AG10803 (cell line): ENCODE data around the gene PRDX3.
A peak's percentile ranks its signal among the peaks of the same experiment; 100 is the strongest.
"Not testable (repeated sequence)": the region's sequence is repeated elsewhere in the genome, so short reads cannot be mapped to it uniquely, and the experiment has no call there.

ENCODE experiments used
- DNase-seq: peaks from one replicate; pipeline ENCODE4 v3.0.0; 2010; ENCODE audit warnings: low read depth
- H3K4me3 ChIP-seq: 2 replicates; pipeline ENCODE4 v1.5.1; 2011; ENCODE audit warnings: mild to moderate bottlenecking, low read length, control low read depth
- TF ChIP-seq, protein P1 (sequence below): conservative IDR thresholded peaks from 2 replicates; pipeline ENCODE4 v1.5.1; 2011; ENCODE audit warnings: mild to moderate bottlenecking, low read length, control low read depth, inconsistent platforms

The PRDX3 gene

DNA sequence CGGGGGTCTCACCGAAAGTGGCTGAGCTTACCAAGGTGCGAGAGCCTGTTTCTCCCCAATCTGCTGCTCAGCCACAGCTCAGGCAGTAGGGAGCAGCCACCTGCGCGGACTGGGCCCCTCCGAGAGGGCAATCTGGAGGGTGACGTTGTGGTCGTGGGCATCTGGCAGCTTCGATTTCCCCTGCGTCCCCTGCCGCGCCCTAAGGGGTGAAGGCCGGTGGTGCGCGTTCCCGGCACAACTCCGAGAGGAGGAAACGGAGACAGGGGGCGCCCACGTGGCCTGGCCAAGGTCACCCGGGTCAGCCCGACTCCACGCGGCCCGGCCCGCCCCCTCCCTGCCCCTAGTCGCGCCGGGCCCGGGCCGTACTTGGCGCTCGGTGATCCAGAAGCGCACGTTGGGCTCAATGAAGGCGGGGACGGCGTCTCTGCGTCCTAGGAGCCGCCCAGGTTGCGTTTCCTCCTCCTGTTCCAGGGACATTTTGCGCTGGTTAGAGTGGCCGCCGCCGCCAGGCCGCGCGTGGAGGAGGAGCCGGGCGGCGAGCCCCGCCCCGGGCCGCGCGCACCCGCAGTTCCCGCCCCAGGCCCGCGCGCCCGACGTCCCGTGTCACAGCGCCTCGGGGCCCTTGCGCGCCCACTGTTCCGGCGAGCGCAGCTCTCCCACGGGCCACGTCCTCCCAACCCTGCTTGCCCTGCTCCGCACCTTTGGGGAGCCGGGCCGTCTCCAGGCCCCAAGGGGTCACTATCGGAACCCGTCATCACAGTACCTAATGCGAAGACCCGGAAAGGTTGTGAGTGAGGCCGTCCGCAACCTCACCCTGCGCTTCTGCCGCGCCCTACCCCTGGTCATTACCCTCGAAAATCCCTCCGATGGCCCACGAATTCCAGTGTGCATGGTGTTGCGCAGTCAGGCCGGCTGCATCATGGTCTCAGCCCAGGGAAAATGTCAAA is 13.2 kb downstream of the PRDX3 start, which contains the start of gene SFXN4:
Gene SFXN4, minus strand, starts transcription at position 544 of the 947 bp plus-strand sequence. Its CDS starts 67 bp downstream, at position 477.
- TF ChIP-seq, protein P1, sequence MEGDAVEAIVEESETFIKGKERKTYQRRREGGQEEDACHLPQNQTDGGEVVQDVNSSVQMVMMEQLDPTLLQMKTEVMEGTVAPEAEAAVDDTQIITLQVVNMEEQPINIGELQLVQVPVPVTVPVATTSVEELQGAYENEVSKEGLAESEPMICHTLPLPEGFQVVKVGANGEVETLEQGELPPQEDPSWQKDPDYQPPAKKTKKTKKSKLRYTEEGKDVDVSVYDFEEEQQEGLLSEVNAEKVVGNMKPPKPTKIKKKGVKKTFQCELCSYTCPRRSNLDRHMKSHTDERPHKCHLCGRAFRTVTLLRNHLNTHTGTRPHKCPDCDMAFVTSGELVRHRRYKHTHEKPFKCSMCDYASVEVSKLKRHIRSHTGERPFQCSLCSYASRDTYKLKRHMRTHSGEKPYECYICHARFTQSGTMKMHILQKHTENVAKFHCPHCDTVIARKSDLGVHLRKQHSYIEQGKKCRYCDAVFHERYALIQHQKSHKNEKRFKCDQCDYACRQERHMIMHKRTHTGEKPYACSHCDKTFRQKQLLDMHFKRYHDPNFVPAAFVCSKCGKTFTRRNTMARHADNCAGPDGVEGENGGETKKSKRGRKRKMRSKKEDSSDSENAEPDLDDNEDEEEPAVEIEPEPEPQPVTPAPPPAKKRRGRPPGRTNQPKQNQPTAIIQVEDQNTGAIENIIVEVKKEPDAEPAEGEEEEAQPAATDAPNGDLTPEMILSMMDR, result no peak
- H3K4me3 ChIP-seq, result peak within 1 kb of the TSS; percentile 76
- DNase-seq, result peak; percentile 55

DNA sequence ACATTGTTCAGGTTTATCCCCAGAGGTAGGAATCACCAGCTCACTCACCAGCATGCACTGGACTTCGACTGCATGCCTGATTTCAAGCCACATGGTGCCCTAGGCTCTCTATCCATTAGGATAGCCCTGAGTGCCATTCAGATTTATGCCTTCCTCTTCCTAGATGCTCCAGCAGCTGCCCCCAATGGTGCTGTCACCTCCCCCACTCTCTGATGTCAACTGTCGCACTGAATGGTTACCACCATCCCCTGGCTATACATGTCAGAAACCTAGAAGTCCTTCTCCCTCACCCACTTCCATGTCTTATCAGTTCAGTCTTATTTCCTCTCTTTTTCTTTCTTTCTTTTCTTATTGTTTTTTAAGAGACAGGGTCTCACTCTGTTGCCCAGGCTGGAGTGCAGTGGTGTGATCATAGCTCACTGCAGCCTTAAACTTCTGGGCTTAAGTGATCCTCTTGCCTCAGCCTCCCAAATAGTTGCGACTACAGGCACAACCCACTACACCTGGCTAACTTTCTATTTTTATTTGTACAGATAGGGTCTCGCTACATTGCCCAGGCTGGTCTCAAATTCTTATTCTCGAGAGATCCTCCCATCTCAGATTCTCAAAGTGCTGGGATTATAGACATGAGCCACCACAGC is 16.0 kb downstream of the PRDX3 start:
- H3K4me3 ChIP-seq, result no peak overlapping the region
- no peak for DNase-seq
- TF ChIP-seq, protein P1, result no peak

DNA sequence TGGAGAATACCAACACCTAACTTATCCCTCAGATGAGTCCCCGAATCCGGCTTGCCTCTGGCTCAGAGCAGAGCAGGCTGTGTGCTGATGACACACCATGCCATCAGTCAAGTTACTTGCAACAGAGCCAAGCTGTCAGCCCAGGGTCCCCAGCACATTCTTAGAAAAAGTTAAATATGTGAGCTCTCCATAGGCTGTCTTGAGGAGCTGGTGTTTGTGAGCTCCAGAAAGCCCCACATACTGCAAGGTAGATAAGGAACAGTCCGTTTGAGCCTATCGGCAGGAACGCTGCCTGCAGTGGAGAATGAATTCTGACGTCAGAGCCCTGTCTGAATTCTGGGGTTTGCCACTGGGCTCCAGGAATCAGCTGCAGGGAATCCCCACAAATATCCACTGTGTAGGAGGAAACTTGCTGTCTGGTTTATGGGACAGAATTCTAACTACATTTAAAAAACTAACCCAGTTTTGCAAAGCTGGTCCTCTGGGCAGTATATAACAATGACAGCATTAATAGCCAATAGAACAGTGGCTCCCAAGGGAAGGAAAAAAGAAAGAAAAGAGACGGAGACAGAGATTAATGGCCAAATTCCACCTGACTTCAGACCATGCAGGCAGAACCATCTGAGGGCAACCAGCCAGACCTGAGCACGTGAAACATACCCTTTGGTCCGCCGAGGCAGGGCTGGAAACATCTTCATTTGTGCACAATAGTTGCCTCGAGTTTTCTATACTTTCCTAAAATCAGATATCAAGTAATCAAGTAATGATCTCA is 16.7 kb downstream of the PRDX3 start:
- peak; percentile 35 for DNase-seq

GRCh38 chr10:119159332-119159731 is 19.3 kb downstream of the PRDX3 start:
- no peak overlapping the region for H3K4me3 ChIP-seq
- TF ChIP-seq, protein P1, result no peak
- no peak for DNase-seq

More for the DNA sequence above, 16.7 kb downstream of the PRDX3 start:
- TF ChIP-seq, protein P1, result peak; percentile 15; the same call in 1 of the 2 replicates
- no peak overlapping the region for H3K4me3 ChIP-seq

- TF ChIP-seq, protein P1, result no peak
- no peak for DNase-seq
- no peak overlapping the region for H3K4me3 ChIP-seq
Measured at GRCh38 chr10:119153661-119154060, 25.0 kb downstream of the PRDX3 start.

GRCh38 chr10:119153041-119153440 is 25.6 kb downstream of the PRDX3 start:
- TF ChIP-seq, protein P1, result no peak
- H3K4me3 ChIP-seq, result no peak overlapping the region
- DNase-seq, result no peak

GRCh38 chr10:119151601-119152000 is 27.0 kb downstream of the PRDX3 start:
- not testable (repeated sequence) for DNase-seq, H3K4me3 ChIP-seq
